ENCODE measurements around the gene ZNF793.

ZNF793 gene

GRCh38 chr19:37511186-37511585 is 4.4 kb downstream of the ZNF793 start:
- Histone ChIP-seq H3K27ac (ENCODE audit: extremely low read depth, low read depth, low read length) (no peak overlapping the region), H3K4me1 (ENCODE audit: control insufficient read depth, insufficient read depth, low read length) (no peaks in the 10 kb centered on the region), H3K9me3 (ENCODE audit: control insufficient read depth, insufficient read depth, low read depth, low read length) (no peaks in the 10 kb centered on the region; the same call in 1 of the 2 replicates), H3K4me3 (ENCODE audit: low read depth, low read length) (no peak overlapping the region), H3K36me3 (ENCODE audit: control insufficient read depth in 2 of 2, insufficient read depth in 1 of 2, low read length in 2 of 2) (peaks cover 66 to 73% of the 10 kb centered on the region in 2 experiments)
- POLR2A ChIA-PET, result interaction anchor here (0.6 kb wide), 1 partner anchor 1029 kb away, joined by 4 read pairs; no protein-coding TSS in a partner anchor
- CTCF ChIA-PET, result no interaction called here
- TF ChIP-seq MYNN (tag by site-specific recombination; IDR thresholded peaks at IDR 0.05; ENCODE audit: borderline replicate concordance) (no peak), ZNF366 (tag by site-specific recombination; conservative IDR thresholded peaks at IDR 0.05) (no peak), SCRT2 (tag by site-specific recombination; IDR thresholded peaks at IDR 0.05) (no peak), BCL6B (tag by site-specific recombination; IDR thresholded peaks at IDR 0.05) (no peak)

- Histone ChIP-seq H3K4me1 (ENCODE audit: control insufficient read depth, insufficient read depth, low read length) (no peaks in the 10 kb centered on the region), H3K9me3 (ENCODE audit: control insufficient read depth, insufficient read depth, low read depth, low read length) (no peaks in the 10 kb centered on the region; the same call in 1 of the 2 replicates), H3K27ac (ENCODE audit: extremely low read depth, low read depth, low read length) (no peak overlapping the region), H3K4me3 (ENCODE audit: low read depth, low read length) (no peak overlapping the region), H3K36me3 (ENCODE audit: control insufficient read depth in 2 of 2, insufficient read depth in 1 of 2, low read length in 2 of 2) (peaks cover 70 to 79% of the 10 kb centered on the region in 2 experiments)
- ChIA-PET CTCF (interaction anchor here (0.7 kb wide), 1 partner anchor 211 kb away, joined by 3 read pairs; no protein-coding TSS in a partner anchor), POLR2A (no interaction called here)
- TF ChIP-seq ZNF707 (tag by site-specific recombination; IDR thresholded peaks at IDR 0.05) (no peak), YY1 (tag by site-specific recombination; IDR thresholded peaks at IDR 0.05) (no peak), HOXD13 (CRISPR knock-in tag; IDR thresholded peaks at IDR 0.05; ENCODE audit: borderline replicate concordance) (no peak), BCL11A (tag by site-specific recombination; IDR thresholded peaks at IDR 0.05; ENCODE audit: low read depth) (no peak), ZNF155 (tag by site-specific recombination; IDR thresholded peaks at IDR 0.05) (no peak), ZNF133 (tag by site-specific recombination; IDR thresholded peaks at IDR 0.05) (no peak), AEBP2 (tag by site-specific recombination; IDR thresholded peaks at IDR 0.05; ENCODE audit: borderline replicate concordance) (no peak)
Observed at GRCh38 chr19:37511821-37512220, 5.1 kb downstream of the ZNF793 start.

- TF ChIP-seq ELK4 (IDR thresholded peaks at IDR 0.05; ENCODE audit: borderline replicate concordance, low read depth, low read length), result no peak
- no peak for TF ChIP-seq ZBTB20 (tag by site-specific recombination; IDR thresholded peaks at IDR 0.05)
- Histone ChIP-seq H3K27ac (ENCODE audit: extremely low read depth, low read depth, low read length) (no peak overlapping the region), H3K4me1 (ENCODE audit: control insufficient read depth, insufficient read depth, low read length) (no peaks in the 10 kb centered on the region), H3K4me3 (ENCODE audit: low read depth, low read length) (no peak overlapping the region), H3K9me3 (ENCODE audit: control insufficient read depth, insufficient read depth, low read depth, low read length) (peaks cover 4% of the 10 kb centered on the region), H3K36me3 (ENCODE audit: control insufficient read depth in 2 of 2, insufficient read depth in 1 of 2, low read length in 2 of 2) (peaks cover 77 to 85% of the 10 kb centered on the region in 2 experiments)
- ChIA-PET POLR2A (no interaction called here), CTCF (no interaction called here)
Observed at GRCh38 chr19:37513397-37513796, 6.7 kb downstream of the ZNF793 start.

- H3K4me3 ChIP-seq (ENCODE audit: low read depth, low read length), result no peak overlapping the region
- H3K36me3 ChIP-seq (ENCODE audit: control insufficient read depth in 2 of 2, insufficient read depth in 1 of 2, low read length in 2 of 2), result peaks cover 57 to 83% of the 10 kb centered on the region in 2 experiments
- peaks cover 19% of the 10 kb centered on the region for H3K9me3 ChIP-seq (ENCODE audit: control insufficient read depth, insufficient read depth, low read depth, low read length)
- no peak overlapping the region for H3K27ac ChIP-seq (ENCODE audit: extremely low read depth, low read depth, low read length)
- no peaks in the 10 kb centered on the region for H3K4me1 ChIP-seq (ENCODE audit: control insufficient read depth, insufficient read depth, low read length)
- ChIA-PET POLR2A (interaction anchor here (1.0 to 1.3 kb wide), 2 partner anchors 13 to 260 kb away, joined by 3 read pairs; partner anchors contain the start of genes ZNF573 and ZNF793), CTCF (no interaction called here)
- TF ChIP-seq ZNF280C (tag by site-specific recombination; IDR thresholded peaks at IDR 0.05) (no peak), GLIS2 (tag by site-specific recombination; IDR thresholded peaks at IDR 0.05) (0 out of 2 replicates have a peak, but pooled peaks have one; percentile 22), ZBTB6 (tag by site-specific recombination; IDR thresholded peaks at IDR 0.05) (no peak), GLI4 (tag by site-specific recombination; IDR thresholded peaks at IDR 0.05) (no peak), ZNF585B (tag by site-specific recombination; IDR thresholded peaks at IDR 0.05) (no peak), YY1 (tag by site-specific recombination; IDR thresholded peaks at IDR 0.05) (no peak), ZBTB17 (tag by site-specific recombination; IDR thresholded peaks at IDR 0.05) (peak; percentile 56; the same call in 1 of the 2 replicates), ZNF394 (tag by site-specific recombination; IDR thresholded peaks at IDR 0.05; ENCODE audit: borderline replicate concordance) (no peak), ZNF660 (tag by site-specific recombination; IDR thresholded peaks at IDR 0.05) (0 out of 2 replicates have a peak, but pooled peaks have one; percentile 55)
Observed at GRCh38 chr19:37519890-37520289, 13.2 kb downstream of the ZNF793 start.
